ENCODE results near the gene MAGT1.
A peak's percentile ranks its signal among the peaks of the same experiment; 100 is the strongest.

MAGT1 gene

GRCh38 chrX:77795124-77795523 lies 100.1 kb downstream of the MAGT1 start:
- ChIA-PET POLR2A (no interaction called here), CTCF (no interaction called here)
- DNase-seq (ENCODE audit: extremely low spot score), result no peak
- TF ChIP-seq ARNT (IDR thresholded peaks at IDR 0.05) (no peak), SUZ12 (IDR thresholded peaks at IDR 0.05) (no peak), TARDBP (IDR thresholded peaks at IDR 0.05) (no peak), LEF1 (IDR thresholded peaks at IDR 0.05; ENCODE audit: borderline replicate concordance) (no peak), FOXM1 (IDR thresholded peaks at IDR 0.05; ENCODE audit: borderline replicate concordance) (no peak), FOXK2 (IDR thresholded peaks at IDR 0.05) (no peak), NFRKB (IDR thresholded peaks at IDR 0.05) (no peak), CTBP1 (IDR thresholded peaks at IDR 0.05; ENCODE audit: borderline replicate concordance) (no peak), BHLHE40 (IDR thresholded peaks at IDR 0.05; ENCODE audit: borderline replicate concordance) (no peak), HDGF (IDR thresholded peaks at IDR 0.05; ENCODE audit: borderline replicate concordance) (no peak), SP1 (IDR thresholded peaks at IDR 0.05) (no peak), L3MBTL2 (conservative IDR thresholded peaks at IDR 0.05) (no peak), PKNOX1 (IDR thresholded peaks at IDR 0.05) (no peak), FOXA1 (IDR thresholded peaks at IDR 0.05) (no peak), ELF4 (IDR thresholded peaks at IDR 0.05) (no peak), ZNF384 (IDR thresholded peaks at IDR 0.05) (no peak)

GRCh38 chrX:77793946-77794345 lies 101.3 kb downstream of the MAGT1 start:
- ChIA-PET POLR2A (no interaction called here), CTCF (no interaction called here)
- TF ChIP-seq SUZ12 (IDR thresholded peaks at IDR 0.05), result no peak
- TF ChIP-seq FOXM1 (IDR thresholded peaks at IDR 0.05; ENCODE audit: borderline replicate concordance), result no peak
- no peak for TF ChIP-seq ARNT (IDR thresholded peaks at IDR 0.05)
- TF ChIP-seq TARDBP (IDR thresholded peaks at IDR 0.05), result no peak
- TF ChIP-seq FOXA1 (IDR thresholded peaks at IDR 0.05), result no peak
- no peak for TF ChIP-seq CTBP1 (IDR thresholded peaks at IDR 0.05; ENCODE audit: borderline replicate concordance)
- no peak for TF ChIP-seq SP1 (IDR thresholded peaks at IDR 0.05)
- TF ChIP-seq NFRKB (IDR thresholded peaks at IDR 0.05), result no peak
- TF ChIP-seq BHLHE40 (IDR thresholded peaks at IDR 0.05; ENCODE audit: borderline replicate concordance), result no peak
- TF ChIP-seq ZNF384 (IDR thresholded peaks at IDR 0.05), result no peak
- no peak for TF ChIP-seq L3MBTL2 (conservative IDR thresholded peaks at IDR 0.05)
- TF ChIP-seq HDGF (IDR thresholded peaks at IDR 0.05; ENCODE audit: borderline replicate concordance), result no peak
- TF ChIP-seq PKNOX1 (IDR thresholded peaks at IDR 0.05), result no peak
- TF ChIP-seq ELF4 (IDR thresholded peaks at IDR 0.05), result no peak
- TF ChIP-seq FOXK2 (IDR thresholded peaks at IDR 0.05), result no peak
- DNase-seq (ENCODE audit: extremely low spot score), result no peak

- no peak for DNase-seq (ENCODE audit: extremely low spot score)
- TF ChIP-seq ZNF384 (IDR thresholded peaks at IDR 0.05) (no peak), FOXK2 (IDR thresholded peaks at IDR 0.05) (no peak), PKNOX1 (IDR thresholded peaks at IDR 0.05) (no peak), CTBP1 (IDR thresholded peaks at IDR 0.05; ENCODE audit: borderline replicate concordance) (no peak), NFRKB (IDR thresholded peaks at IDR 0.05) (no peak), HDGF (IDR thresholded peaks at IDR 0.05; ENCODE audit: borderline replicate concordance) (no peak), SUZ12 (IDR thresholded peaks at IDR 0.05) (no peak), TARDBP (IDR thresholded peaks at IDR 0.05) (no peak), L3MBTL2 (conservative IDR thresholded peaks at IDR 0.05) (no peak), LEF1 (IDR thresholded peaks at IDR 0.05; ENCODE audit: borderline replicate concordance) (no peak), ARNT (IDR thresholded peaks at IDR 0.05) (no peak), BHLHE40 (IDR thresholded peaks at IDR 0.05; ENCODE audit: borderline replicate concordance) (no peak), SP1 (IDR thresholded peaks at IDR 0.05) (no peak), FOXM1 (IDR thresholded peaks at IDR 0.05; ENCODE audit: borderline replicate concordance) (no peak), FOXA1 (IDR thresholded peaks at IDR 0.05) (no peak)
- POLR2A ChIA-PET, result no interaction called here
Observed at GRCh38 chrX:77788050-77788449, 107.2 kb downstream of the MAGT1 start.

GRCh38 chrX:77786365-77786680 lies 108.9 kb downstream of the MAGT1 start:
- DNase-seq (ENCODE audit: extremely low spot score), result no peak
- ChIA-PET POLR2A (interaction anchor here (1.0 kb wide), 1 partner anchor 113 kb away, joined by 3 read pairs; the partner anchor contains the start of gene COX7B), CTCF (no interaction called here)
- no peak for TF ChIP-seq BHLHE40 (IDR thresholded peaks at IDR 0.05; ENCODE audit: borderline replicate concordance)

More at GRCh38 chrX:77788050-77788449, 107.2 kb downstream of the MAGT1 start:
- CTCF ChIA-PET, result no interaction called here

GRCh38 chrX:77785486-77786364 lies 109.5 kb downstream of the MAGT1 start, which contains the start of gene ATRX:
Gene ATRX, minus strand, starts transcription at chrX:77786216. Its CDS starts 215 bp downstream, at chrX:77786001.
- POLR2A ChIA-PET, result no interaction called here
- CTCF ChIA-PET, result no interaction called here
- peak; percentile 71 for TF ChIP-seq L3MBTL2 (conservative IDR thresholded peaks at IDR 0.05)
- no peak for TF ChIP-seq PKNOX1 (IDR thresholded peaks at IDR 0.05)
- TF ChIP-seq FOXM1 (IDR thresholded peaks at IDR 0.05; ENCODE audit: borderline replicate concordance), result no peak
- no peak for TF ChIP-seq ELF4 (IDR thresholded peaks at IDR 0.05)
- TF ChIP-seq NFRKB (IDR thresholded peaks at IDR 0.05), result peak; percentile 79
- peak; percentile 79 for DNase-seq (ENCODE audit: extremely low spot score)
